ENCODE data around the gene ARL3.

The ARL3 gene

DNA sequence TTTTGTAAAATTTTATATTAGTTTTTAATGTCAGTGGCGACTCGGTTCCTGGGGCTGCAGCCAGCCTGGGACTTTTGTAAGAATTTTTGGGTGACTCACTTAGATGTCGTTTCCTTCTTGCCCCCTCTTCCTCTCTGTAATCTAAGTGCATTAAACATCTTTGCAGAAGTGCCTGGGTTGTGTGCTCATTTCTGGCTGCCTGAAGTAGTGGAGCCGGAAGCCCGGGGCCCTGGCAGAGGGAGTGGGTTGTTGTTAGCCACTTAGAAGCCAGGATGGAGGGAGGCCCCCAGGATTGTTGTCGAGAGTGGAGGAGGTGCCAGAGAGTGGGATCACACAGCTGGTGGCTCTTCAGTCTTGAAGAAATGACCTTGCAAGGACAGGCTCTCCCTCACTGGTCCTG is 80.9 kb downstream of the ARL3 start:
- DNase-seq = no peak

DNA sequence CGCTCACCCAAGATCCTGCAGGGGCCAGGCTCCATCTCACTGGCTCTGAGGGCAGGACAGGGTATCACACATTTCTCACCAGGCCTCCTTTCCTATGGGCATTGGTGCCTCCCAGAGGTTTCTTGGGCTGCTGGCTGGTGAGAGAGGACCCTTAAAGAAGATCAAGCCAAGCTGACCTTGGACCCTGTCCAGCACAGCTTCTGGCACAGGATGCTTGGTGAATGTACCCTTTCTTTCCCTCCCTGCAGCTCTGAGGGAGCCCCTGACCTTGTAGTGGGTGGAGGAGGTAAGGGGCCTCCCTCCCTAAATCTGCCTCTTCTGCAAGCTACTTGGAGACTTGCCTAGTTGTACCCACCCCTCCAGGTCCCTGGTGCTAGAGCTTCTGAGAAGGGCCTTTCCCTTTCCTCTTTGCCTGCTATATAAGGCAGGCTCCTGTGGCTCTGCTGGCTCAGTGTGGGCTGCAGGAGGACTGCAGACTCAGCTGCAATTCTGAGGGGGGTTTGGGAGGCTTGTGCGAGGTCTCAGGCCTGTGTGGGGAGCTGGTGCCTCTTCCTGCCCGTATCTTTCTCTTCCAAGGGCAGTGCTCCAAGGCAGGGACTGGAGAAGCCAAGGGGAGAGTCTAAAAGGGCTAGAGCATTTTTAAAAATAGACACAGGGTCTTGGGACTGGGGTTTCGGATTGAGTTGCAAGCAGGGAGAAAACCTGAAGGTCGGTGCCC is 81.6 kb downstream of the ARL3 start:
- DNase-seq = no peak

DNA sequence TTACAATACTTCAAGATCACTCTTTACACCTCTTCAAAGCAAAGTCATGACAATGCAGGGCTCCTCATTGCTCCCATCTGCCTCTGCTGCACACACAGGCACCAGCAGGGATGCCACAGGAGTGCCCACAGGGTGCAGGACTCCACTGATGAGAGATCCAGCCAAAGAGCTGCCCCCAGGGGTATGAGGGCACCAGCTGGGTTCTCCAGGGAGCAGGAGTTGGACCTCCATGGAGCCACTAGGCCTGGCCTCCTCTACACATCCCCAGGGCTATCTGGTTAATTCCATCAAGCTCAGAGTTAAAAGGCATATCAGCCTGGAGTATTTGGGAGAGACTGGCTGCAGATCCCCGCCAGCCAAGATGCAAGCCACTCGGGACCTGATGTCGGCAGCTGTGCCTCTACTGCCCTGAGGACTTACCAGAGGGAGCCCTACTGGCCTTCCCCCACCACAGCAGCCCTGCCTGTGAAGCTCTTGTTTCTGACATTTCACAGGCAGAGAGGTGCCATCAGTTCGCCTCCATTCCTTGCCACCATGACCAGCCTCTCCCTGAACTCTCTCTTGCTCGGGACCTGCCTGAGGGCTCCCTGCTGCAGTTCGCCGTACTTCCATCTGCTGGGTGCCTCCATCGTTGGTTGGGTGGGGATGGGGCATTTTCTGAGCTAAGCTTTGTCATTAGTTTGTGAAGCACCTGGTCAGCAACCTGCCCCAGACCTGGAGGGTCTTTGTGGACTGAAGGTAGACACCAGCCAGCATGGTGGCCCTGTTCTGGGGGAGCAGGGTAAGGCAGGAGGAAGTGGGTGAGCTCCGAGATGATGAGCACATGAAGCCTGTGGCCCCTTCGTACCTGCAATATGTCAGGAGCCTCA is 82.4 kb downstream of the ARL3 start:
- DNase-seq = no peak

GRCh38 chr10:102630663-102631062 is 83.5 kb downstream of the ARL3 start:
- no peak for DNase-seq

- DNase-seq = no peak
These were observed 84.3 kb downstream of the ARL3 start for GRCh38 chr10:102629661-102630614.

DNA sequence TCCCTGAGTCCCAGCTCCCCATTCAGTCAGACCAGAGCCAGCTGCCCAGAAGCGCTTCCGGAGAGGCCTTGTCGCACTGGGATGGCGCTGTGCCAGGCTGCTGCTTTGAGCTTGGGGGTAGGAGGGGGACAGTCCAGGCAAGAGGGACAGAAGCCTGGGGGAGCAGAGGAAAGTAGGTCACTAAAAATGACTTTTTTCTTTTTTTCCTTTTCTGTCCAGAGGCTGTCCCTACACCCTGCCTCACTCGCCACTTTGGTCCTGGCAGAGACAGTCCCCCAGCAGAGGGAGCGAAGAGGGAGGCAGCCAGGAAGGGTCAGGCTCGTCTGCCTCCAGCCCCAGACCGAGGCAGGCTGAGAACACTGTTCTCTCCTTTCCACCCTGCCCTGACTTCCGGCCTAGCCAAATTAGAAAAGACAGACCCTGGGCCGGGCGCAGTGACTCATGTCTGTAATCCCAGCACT is 85.7 kb downstream of the ARL3 start:
- peak; percentile 9 for DNase-seq

DNA sequence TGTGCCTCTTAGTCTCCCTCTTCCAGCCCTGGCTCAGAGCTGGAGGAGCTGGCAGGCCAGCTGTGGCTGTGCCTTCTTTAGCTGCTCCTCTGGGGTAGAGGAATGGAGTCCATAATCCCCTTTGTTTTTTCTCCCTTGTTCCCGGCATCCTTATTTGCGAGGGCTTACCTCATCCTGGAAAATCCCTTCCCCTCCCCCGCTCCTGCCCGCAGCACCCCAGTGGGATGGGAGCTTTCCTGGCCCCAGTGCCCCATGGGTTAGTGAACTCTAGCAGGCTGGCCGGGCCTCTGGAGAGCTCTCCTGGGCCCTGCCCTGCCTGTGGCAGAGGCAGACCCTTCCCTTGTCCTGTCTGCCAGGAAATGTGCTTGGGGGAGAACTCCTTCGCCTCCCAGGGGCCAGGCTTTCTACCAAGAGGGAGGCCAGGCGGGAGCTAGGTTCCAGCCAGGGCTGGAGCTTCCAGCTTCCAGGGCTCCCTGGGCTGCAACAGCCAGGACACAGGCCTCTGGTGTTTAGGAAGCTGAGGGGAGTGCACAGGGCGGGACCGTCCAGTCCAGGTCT is 86.4 kb downstream of the ARL3 start:
- DNase-seq = no peak

DNA sequence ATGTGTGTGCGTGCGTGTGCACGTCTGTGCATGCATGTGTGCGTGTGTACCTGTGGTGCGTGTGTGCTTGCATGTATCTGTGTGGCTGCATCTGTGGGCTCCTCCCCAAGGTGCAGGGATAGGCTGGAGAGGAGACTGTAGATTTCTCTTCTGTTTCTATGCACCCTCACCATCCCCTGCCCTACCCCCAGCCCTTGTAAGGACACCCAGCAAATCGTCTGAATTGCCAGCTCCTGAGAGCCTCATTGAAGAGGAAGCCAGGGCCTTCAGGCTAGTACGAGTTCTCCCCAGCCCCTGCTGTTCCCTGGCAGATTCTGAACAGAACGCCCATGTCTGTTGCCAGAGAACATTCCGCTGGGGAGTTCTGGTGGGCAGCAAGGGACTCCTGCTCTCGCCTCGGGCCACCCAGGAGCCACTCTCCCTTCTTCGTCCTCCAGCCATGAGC is 86.9 kb downstream of the ARL3 start:
- no peak for DNase-seq

DNA sequence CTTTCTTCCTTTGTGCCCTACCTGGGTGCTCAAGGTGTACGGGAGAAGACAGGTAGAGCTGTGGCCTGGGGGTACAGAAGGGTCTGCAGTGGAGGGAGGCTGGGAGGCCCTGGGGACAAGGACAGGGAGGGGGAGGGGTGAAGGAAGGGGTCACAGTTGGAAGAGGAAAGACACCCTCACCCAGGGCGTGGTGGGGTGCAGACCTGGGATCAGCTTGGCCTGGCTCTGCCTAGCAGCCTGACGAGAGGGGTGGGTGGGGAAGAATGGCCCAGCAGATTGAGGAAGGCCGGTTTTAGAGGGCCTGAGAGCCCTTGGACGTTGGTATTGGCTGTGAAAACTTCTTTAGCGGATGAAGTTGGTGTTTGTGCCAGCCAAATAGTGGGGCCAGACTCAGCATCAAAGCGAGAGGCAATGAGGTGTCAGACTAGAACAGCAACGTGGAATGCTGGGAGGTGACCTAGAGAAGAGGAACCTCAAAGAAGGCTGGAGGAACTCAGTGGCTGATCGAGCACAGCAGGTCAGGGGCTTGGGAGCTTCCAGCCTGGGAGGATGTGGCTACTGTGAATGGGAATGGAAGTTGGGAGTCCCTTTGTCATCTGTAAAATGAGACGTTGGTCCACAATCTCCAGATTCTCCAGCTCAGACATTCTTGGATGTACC is 88.0 kb downstream of the ARL3 start:
- no peak for DNase-seq

DNA sequence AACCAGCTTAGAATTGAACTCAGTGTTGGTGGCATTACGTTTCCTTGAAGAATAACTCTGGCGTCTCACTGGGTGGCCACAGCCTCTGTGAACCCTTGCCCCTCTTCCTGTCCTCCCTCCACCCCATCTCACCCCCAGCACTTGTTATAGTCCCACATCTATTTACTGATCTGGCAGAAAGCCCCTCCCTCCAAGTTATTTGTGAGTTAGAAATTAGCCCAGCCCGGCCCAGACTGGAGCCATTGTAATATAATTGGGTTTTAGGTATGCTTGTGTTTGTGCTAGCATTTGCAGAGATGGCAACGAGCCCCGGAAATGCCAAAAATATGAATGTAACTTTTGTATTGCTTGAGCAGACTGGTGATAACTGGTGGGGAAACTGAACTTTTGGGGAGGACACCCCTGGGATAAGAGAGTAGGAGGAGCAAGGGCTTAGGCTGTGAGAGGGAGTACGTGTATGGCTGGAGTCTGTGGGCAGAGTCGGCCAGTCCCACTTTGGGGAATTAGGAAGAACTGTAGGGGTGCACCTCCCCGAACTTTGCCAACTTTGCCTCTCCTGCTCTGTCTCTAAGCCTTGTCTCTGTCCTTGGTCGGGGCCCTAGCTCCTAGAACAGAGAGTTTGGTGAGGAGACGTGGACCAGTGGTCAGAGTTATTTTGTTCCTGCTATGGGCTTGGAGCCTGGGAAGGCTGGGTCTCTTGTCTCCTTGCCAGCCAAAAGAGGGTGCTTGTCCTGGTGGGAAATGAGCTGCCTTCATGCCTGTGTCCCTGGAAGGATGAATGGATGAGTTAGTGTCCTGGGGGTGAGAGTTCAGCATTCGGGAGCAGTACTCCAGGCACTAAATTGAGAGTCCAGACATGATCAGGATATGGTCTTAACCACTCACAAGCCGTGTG is 89.2 kb downstream of the ARL3 start:
- no peak for DNase-seq

- DNase-seq = no peak
These were observed 90.1 kb downstream of the ARL3 start for GRCh38 chr10:102624094-102624493.
